Breast epithelium (tissue), 4 donors: Measurements from ENCODE around the gene SCN2B. TPM values are rescaled to one million over a fixed set of nuclear protein-coding genes. Genes with fewer than 3 reads are reported as not detected.

Experiments
- DNase-seq, 2 donors: peaks; one replicate each; pipeline ENCODE4 v3.0.0-alpha.2; 2019; ENCODE audit warnings: low spot score in 2 of 2
- H3K27ac ChIP-seq, 2 donors: fragments of 200-600 bp; sonication (generic) in 1 of 2; one replicate each; pipeline ENCODE4 v1.5.1; 2016 to 2019; ENCODE audit warnings: mild to moderate bottlenecking in 1 of 2
- H3K27me3 ChIP-seq, 2 donors: fragments of 200-600 bp; sonication (generic) in 1 of 2; one replicate each; pipeline versions ENCODE4 v1.5.1 to v1.6.0; 2017 to 2019; ENCODE audit warnings: control low read depth in 1 of 2, mild to moderate bottlenecking in 1 of 2
- H3K36me3 ChIP-seq: fragments of 200-600 bp; one replicate; pipeline ENCODE4 v1.5.1; 2019
- H3K4me1 ChIP-seq, 2 donors: fragments of 200-600 bp; sonication (generic); one replicate each; pipeline ENCODE4 v1.5.1; 2016 to 2019; ENCODE audit warnings: control low read depth in 1 of 2
- H3K4me3 ChIP-seq, 3 donors: fragments of 200-600 bp; sonication (generic); 1 replicate in 2 of 3; 2 replicates in 1 of 3; pipeline ENCODE4 v1.5.1; 2016 to 2019; ENCODE audit warnings: mild to moderate bottlenecking in 3 of 3, moderate library complexity in 2 of 3
- H3K9me3 ChIP-seq, 2 donors: fragments of 200-600 bp; sonication (generic) in 1 of 2; one replicate each; pipeline ENCODE4 v1.5.1; 2016 to 2019; ENCODE audit warnings: control low read depth in 1 of 2
- POLR2A ChIP-seq: fragments of 450-650 bp; IDR thresholded peaks from one replicate; pipeline ENCODE4 v1.6.1; 2016; ENCODE audit warnings: antibody characterized with exemption, mild to moderate bottlenecking, moderate library complexity
- POLR2AphosphoS5 ChIP-seq, 3 donors: sonication (generic); formaldehyde crosslinking; IDR thresholded peaks; one replicate each; pipeline ENCODE4 v1.6.1; 2017; ENCODE audit warnings: antibody characterized with exemption in 3 of 3
- intact Hi-C: fragments of 100-400 bp; cut with DNase I; formaldehyde crosslinking; loops from one replicate; pipeline ENCODE4 v1.15.1; 2023; ENCODE audit warnings: low total_unique reads
- total RNA-seq, 3 donors: library from RNA; depleted of rRNA; stranded (reverse); fragments of >200 nt; gene quantifications; one replicate each; pipeline ENCODE4 v1.1.0, GENCODE V29; 2016
- TF ChIP-seq, protein P1 (sequence below), 3 donors: fragments of 450-650 bp; IDR thresholded peaks; one replicate each; pipeline ENCODE4 v1.5.1; 2016 to 2017; ENCODE audit warnings: antibody characterized with exemption in 3 of 3, mild to moderate bottlenecking in 3 of 3, moderate library complexity in 3 of 3

The SCN2B gene
- total RNA-seq, 3 donors from 2014 or later = under 0.01 to 0.88 (median 0.16) TPM

DNA sequence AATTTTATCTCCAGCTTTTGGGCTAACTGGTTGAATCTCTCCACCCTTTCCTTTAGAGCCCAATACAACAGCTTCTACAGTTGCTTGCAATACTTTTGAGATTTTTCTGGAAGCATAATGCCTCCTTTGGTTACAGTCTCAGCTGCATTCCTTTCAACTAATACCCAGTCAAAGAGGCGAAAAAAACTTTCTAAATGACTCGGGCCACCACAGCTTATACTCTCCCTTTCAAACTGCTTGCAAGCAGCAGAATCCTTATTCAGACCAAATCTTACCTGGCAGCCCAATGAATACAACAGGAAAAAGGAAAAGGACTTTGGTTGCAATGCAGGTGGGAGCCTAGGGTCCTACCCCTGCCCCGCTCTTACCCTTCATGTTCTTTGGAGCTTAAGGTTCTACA lies 32.6 kb upstream of the SCN2B start:
- no peak overlapping the region for H3K27ac ChIP-seq
- intact Hi-C loops = no loop called here
- H3K27me3 ChIP-seq = no peaks in the 10 kb centered on the region
- H3K9me3 ChIP-seq = no peaks in the 10 kb centered on the region
- no peak overlapping the region for H3K4me3 ChIP-seq
- no peaks in the 10 kb centered on the region for H3K4me1 ChIP-seq
- no peak for TF ChIP-seq POLR2A
- TF ChIP-seq, protein P1, sequence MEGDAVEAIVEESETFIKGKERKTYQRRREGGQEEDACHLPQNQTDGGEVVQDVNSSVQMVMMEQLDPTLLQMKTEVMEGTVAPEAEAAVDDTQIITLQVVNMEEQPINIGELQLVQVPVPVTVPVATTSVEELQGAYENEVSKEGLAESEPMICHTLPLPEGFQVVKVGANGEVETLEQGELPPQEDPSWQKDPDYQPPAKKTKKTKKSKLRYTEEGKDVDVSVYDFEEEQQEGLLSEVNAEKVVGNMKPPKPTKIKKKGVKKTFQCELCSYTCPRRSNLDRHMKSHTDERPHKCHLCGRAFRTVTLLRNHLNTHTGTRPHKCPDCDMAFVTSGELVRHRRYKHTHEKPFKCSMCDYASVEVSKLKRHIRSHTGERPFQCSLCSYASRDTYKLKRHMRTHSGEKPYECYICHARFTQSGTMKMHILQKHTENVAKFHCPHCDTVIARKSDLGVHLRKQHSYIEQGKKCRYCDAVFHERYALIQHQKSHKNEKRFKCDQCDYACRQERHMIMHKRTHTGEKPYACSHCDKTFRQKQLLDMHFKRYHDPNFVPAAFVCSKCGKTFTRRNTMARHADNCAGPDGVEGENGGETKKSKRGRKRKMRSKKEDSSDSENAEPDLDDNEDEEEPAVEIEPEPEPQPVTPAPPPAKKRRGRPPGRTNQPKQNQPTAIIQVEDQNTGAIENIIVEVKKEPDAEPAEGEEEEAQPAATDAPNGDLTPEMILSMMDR (IDR thresholded peaks at IDR 0.05) = no peak
- TF ChIP-seq POLR2AphosphoS5 (IDR thresholded peaks at IDR 0.05) = no peak
- no peak for DNase-seq
- no peaks in the 10 kb centered on the region for H3K36me3 ChIP-seq

- H3K9me3 ChIP-seq = no peaks in the 10 kb centered on the region
- no peak overlapping the region for H3K27ac ChIP-seq
- H3K27me3 ChIP-seq = no peaks in the 10 kb centered on the region
- H3K4me3 ChIP-seq = no peak overlapping the region
- no peak for DNase-seq
- intact Hi-C loops = no loop called here
- no peaks in the 10 kb centered on the region for H3K4me1 ChIP-seq
- no peaks in the 10 kb centered on the region for H3K36me3 ChIP-seq
- TF ChIP-seq POLR2AphosphoS5 (IDR thresholded peaks at IDR 0.05) (no peak), POLR2A (no peak)
- TF ChIP-seq, protein P1 (IDR thresholded peaks at IDR 0.05) = no peak
These were observed 30.6 kb upstream of the SCN2B start for GRCh38 chr11:118207079-118207478.

GRCh38 chr11:118206391-118207031 lies 30.1 kb upstream of the SCN2B start:
- H3K4me3 ChIP-seq = no peak overlapping the region
- no peak for DNase-seq

GRCh38 chr11:118205606-118206378 lies 29.4 kb upstream of the SCN2B start:
- H3K36me3 ChIP-seq = no peaks in the 10 kb centered on the region
- DNase-seq = no peak
- no peak overlapping the region for H3K4me3 ChIP-seq
- intact Hi-C loops = no loop called here
- H3K27me3 ChIP-seq = no peaks in the 10 kb centered on the region
- TF ChIP-seq POLR2AphosphoS5 (IDR thresholded peaks at IDR 0.05) (no peak), POLR2A (no peak)
- TF ChIP-seq, protein P1 (IDR thresholded peaks at IDR 0.05) = no peak
- no peaks in the 10 kb centered on the region for H3K9me3 ChIP-seq
- H3K4me1 ChIP-seq = no peaks in the 10 kb centered on the region
- H3K27ac ChIP-seq = no peak overlapping the region

More at GRCh38 chr11:118206391-118207031, 30.1 kb upstream of the SCN2B start:
- Histone ChIP-seq H3K4me1 (no peaks in the 10 kb centered on the region), H3K27ac (no peak overlapping the region), H3K9me3 (no peaks in the 10 kb centered on the region), H3K27me3 (no peaks in the 10 kb centered on the region), H3K36me3 (no peaks in the 10 kb centered on the region)
- TF ChIP-seq POLR2A (no peak), POLR2AphosphoS5 (IDR thresholded peaks at IDR 0.05) (no peak)
- TF ChIP-seq, protein P1 (IDR thresholded peaks at IDR 0.05) = no peak
- intact Hi-C loops = no loop called here
